Kidney (tissue), 14 donors: Measurements from ENCODE around the gene UROD. TPM values are rescaled to one million over a fixed set of nuclear protein-coding genes. Genes with fewer than 3 reads are reported as not detected.

Experiments
- DNase-seq, 5 donors: peaks; one replicate each; pipeline ENCODE4 v3.0.0-alpha.2; 2013 to 2020
- FAIRE-seq: peaks from 2 replicates; lab custom pipeline; 2012; peaks lifted over from hg19 to GRCh38; lab: Jason Lieb, UNC
- H3K27ac ChIP-seq, 2 donors: one replicate each; pipeline ENCODE4 v1.7.0; 2013; ENCODE audit warnings: low read depth in 2 of 2, low read length in 2 of 2, inconsistent platforms in 1 of 2
- H3K27me3 ChIP-seq: one replicate; pipeline ENCODE4 v1.7.1; 2013; ENCODE audit warnings: low read length, inconsistent platforms; ENCODE audit not compliant: control insufficient read depth, insufficient read depth
- H3K36me3 ChIP-seq, 3 donors: one replicate each; pipeline versions ENCODE4 v1.7.0 to v1.7.1; 2013; ENCODE audit warnings: low read length in 3 of 3, control low read depth in 1 of 3, inconsistent platforms in 1 of 3; ENCODE audit not compliant: insufficient read depth in 3 of 3, control insufficient read depth in 2 of 3
- H3K4me1 ChIP-seq, 3 donors: one replicate each; pipeline versions ENCODE4 v1.7.0 to v1.7.1; 2013; ENCODE audit warnings: low read length in 3 of 3, inconsistent platforms in 1 of 3, low read depth in 1 of 3; ENCODE audit not compliant: control insufficient read depth in 2 of 3, insufficient read depth in 2 of 3
- H3K4me3 ChIP-seq, 3 donors: one replicate each; pipeline versions ENCODE4 v1.7.0 to v1.8.1; 2013; ENCODE audit warnings: low read length in 3 of 3, control low read depth in 1 of 3, inconsistent platforms in 1 of 3
- H3K9ac ChIP-seq, 3 donors: one replicate each; pipeline versions ENCODE4 v1.7.0 to v1.7.1; 2013; ENCODE audit warnings: low read length in 3 of 3, control low read depth in 1 of 3, inconsistent platforms in 1 of 3
- H3K9me3 ChIP-seq, 3 donors: one replicate each; pipeline versions ENCODE4 v1.7.0 to v1.7.1; 2013; ENCODE audit warnings: low read length in 3 of 3, control low read depth in 1 of 3, inconsistent platforms in 1 of 3; ENCODE audit not compliant: control insufficient read depth in 2 of 3, insufficient read depth in 1 of 3
- intact Hi-C: fragments of 100-400 bp; cut with DNase I; formaldehyde crosslinking; loops from one replicate; pipeline ENCODE4 v1.11.1; 2022
- polyA plus RNA-seq: library from polyadenylated mRNA; stranded (reverse); fragments of 350-450 nt; fragmentation: Illumina TruSeq; extraction: RNeasy Lipid Tissue Mini Kit (QIAGEN cat#74804); gene quantifications from one replicate; pipeline ENCODE4 v1.2.3, GENCODE V29; 2014; ENCODE audit warnings: low read depth, low replicate concordance; ENCODE audit not compliant: insufficient read depth
- total RNA-seq: library from RNA; stranded (reverse); fragmentation: NEBNext Ultra II Directional; extraction: Animal tissue kit (Norgen Biotek cat#: 25700); gene quantifications from one replicate; pipeline ENCODE4 v1.2.1, GENCODE V29; 2021
- TF ChIP-seq, protein P1 (sequence below): IDR thresholded peaks from 3 replicates; pipeline ENCODE4 v1.5.1; 2012; ENCODE audit warnings: mild to moderate bottlenecking, moderate library complexity, borderline replicate concordance; ENCODE audit not compliant: insufficient read depth; ENCODE audit errors: extremely low read depth
- donor health status: control.
- donor health status: control.
- donor health status: control.
- donor health status: control.
- donor health status: control.
- donor health status: DM: yes; HTN: yes; CAD: no.
- donor health status: Normal renal cell carcinoma (clear cell type).

The UROD gene
- total and polyA plus RNA-seq, 2 donors from 2014 or later = 71.0 to 172 TPM

- Histone ChIP-seq H3K27ac (no peak overlapping the region), H3K4me1 (peaks cover 6 to 38% (median 10%) of the 10 kb centered on the region in 3 donors), H3K4me3 (peak overlapping the region; percentile 81 to 94 (median 91)), H3K9ac (peak overlapping the region; percentile 26 to 74 (median 60)), H3K9me3 (no peaks in the 10 kb centered on the region), H3K27me3 (no peaks in the 10 kb centered on the region), H3K36me3 (peaks cover 17 to 42% (median 42%) of the 10 kb centered on the region in 3 donors)
- peak in 4 of 5 donors; percentile 22 to 68 (median 27) for DNase-seq
- TF ChIP-seq, protein P1, sequence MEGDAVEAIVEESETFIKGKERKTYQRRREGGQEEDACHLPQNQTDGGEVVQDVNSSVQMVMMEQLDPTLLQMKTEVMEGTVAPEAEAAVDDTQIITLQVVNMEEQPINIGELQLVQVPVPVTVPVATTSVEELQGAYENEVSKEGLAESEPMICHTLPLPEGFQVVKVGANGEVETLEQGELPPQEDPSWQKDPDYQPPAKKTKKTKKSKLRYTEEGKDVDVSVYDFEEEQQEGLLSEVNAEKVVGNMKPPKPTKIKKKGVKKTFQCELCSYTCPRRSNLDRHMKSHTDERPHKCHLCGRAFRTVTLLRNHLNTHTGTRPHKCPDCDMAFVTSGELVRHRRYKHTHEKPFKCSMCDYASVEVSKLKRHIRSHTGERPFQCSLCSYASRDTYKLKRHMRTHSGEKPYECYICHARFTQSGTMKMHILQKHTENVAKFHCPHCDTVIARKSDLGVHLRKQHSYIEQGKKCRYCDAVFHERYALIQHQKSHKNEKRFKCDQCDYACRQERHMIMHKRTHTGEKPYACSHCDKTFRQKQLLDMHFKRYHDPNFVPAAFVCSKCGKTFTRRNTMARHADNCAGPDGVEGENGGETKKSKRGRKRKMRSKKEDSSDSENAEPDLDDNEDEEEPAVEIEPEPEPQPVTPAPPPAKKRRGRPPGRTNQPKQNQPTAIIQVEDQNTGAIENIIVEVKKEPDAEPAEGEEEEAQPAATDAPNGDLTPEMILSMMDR = no peak
- intact Hi-C loops = no loop called here
- FAIRE-seq = no peak
Measured at GRCh38 chr1:45009956-45010854, 1.8 kb upstream of the UROD start.

GRCh38 chr1:45010855-45011811, 921 bp upstream of the UROD start, which contains the start of gene HECTD3:
TSS of gene HECTD3 (minus strand) at chr1:45011324. CDS start at chr1:45011257, 67 bp downstream.
- H3K9ac ChIP-seq = peak within 1 kb of the TSS; percentile 56 to 91 (median 85)
- H3K4me3 ChIP-seq = peak within 1 kb of the TSS; percentile 81 to 94 (median 91)
- no peak for FAIRE-seq
- peaks cover 16 to 38% (median 35%) of the 10 kb centered on the region in 3 donors for H3K36me3 ChIP-seq
- peak within 1 kb of the TSS; percentile 59 to 67 for H3K27ac ChIP-seq
- TF ChIP-seq, protein P1 = no peak
- H3K9me3 ChIP-seq = no peaks in the 10 kb centered on the region
- peak; percentile 79 to 92 (median 85) for DNase-seq
- H3K4me1 ChIP-seq = peaks cover 6 to 38% (median 10%) of the 10 kb centered on the region in 3 donors
- intact Hi-C loops = no loop called here
- H3K27me3 ChIP-seq = no peaks in the 10 kb centered on the region

DNA sequence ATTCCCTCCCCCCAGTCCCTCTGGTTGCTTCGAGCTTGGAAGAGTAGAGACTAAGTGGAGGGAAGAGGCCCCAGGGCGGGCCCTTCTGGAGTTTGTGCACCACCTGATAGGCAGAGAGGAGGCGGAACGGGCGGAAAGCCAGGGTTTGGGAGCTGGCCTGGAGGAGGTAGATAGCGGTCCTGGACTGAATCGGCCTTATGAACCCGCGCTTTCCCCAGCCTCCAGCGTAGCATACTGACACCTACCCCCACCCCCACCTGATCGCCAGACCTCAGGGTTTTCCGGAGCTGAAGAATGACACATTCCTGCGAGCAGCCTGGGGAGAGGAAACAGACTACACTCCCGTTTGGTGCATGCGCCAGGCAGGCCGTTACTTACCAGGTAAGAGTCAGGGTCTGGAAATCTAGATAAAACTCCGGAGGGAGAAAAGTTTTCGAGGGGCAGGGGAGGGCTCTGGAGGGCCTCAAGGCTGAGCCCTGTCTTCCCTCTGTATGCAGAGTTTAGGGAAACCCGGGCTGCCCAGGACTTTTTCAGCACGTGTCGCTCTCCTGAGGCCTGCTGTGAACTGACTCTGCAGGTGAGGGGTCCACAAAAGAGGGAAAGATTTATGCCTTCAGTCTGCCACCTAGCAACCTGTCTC, 705 bp downstream of the UROD start:
- FAIRE-seq (no peak), DNase-seq (peak; percentile 49 to 90 (median 73))
- H3K9me3 ChIP-seq = no peaks in the 10 kb centered on the region
- peak overlapping the region; percentile 56 to 91 (median 85) for H3K9ac ChIP-seq
- TF ChIP-seq, protein P1 = no peak
- no peaks in the 10 kb centered on the region for H3K27me3 ChIP-seq
- peak overlapping the region; percentile 56 to 59 for H3K27ac ChIP-seq
- peaks cover 6 to 38% (median 10%) of the 10 kb centered on the region in 3 donors for H3K4me1 ChIP-seq
- H3K36me3 ChIP-seq = peaks cover 13 to 26% (median 24%) of the 10 kb centered on the region in 3 donors
- intact Hi-C loops = no loop called here
- peak overlapping the region; percentile 81 to 94 (median 91) for H3K4me3 ChIP-seq
